CD4-positive, alpha-beta T cell treated with Interleukin-17A for 4 hours (primary cell): Measurements from ENCODE around the gene LEF1.
"Not testable (repeated sequence)": the region's sequence is repeated elsewhere in the genome, so short reads cannot be mapped to it uniquely, and the experiment has no call there.

Experiments used
- DNase-seq: peaks from one replicate; pipeline ENCODE4 v3.0.0-alpha.2; 2020; ENCODE audit warnings: mixed read lengths

LEF1 gene

DNA sequence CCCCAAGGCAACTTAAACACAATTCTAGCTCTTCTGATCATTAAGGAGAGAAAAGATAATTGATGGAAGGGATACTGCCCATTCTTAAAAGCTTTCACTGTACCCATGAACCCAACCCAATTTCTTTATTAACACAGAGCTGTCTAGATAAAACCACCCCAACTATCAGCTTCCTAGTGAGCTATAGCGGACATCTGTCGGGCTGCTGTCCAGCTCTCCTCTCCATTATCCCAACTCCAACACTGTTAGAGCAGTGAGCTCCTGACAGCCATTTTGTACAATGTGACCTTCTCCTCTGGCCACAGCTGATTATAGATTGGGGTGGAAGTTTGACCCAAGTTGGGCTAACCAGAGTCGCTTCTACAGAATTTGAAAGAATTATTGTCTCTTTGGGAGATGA lies 112.9 kb downstream of the LEF1 start:
- DNase-seq: no peak

DNA sequence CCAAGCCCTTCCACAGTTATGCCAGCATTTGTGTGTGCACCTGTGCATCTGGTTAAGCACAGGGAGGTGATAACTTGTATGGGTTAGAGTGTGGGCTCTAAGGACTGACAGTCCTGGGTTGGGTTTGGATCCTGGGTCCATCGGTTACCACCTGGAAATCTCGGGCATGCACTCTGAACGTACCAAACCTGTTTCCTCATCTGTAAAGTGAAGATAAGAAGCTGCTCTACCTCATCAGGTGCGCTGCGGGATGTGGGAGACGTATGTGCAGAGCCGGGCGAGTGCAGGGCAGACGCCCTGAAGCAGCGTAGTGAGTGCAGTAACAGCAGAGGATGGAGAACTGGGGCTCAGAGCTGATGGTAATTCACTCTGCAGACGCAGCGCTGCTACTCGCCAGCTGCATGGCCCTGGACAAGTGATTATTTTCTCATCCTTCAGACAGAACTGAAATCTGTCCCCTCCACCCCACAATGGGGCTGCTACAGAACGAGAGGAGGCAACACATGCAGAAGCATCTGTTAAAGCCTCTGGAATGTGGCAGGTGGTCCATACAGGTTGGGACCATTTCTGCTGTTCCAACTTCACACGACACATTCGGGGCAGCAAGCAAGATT lies 114.6 kb downstream of the LEF1 start:
- peak; percentile 60 for DNase-seq

DNA sequence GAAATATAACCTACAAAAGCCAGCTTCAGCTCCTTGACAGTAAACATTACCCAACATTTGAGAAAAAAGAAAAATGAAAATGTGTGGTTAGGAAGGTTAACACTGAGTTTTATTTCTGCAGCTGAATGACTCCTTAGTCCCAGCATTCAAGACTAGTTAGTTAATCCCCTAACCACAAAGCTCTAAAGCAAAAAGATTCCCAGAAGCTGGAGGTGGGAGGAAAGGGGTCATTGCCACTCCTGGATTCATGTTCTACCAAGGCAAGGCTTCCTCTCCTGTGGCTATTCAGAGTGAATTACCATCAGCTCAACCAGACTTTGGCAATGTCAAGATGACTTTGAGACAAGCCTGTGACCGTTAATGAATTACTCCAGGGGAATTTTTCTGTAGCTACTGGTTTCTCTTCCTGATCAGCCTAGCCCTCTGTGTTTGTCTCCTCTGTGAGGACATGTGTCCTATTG lies 115.5 kb downstream of the LEF1 start:
- DNase-seq: no peak

DNA sequence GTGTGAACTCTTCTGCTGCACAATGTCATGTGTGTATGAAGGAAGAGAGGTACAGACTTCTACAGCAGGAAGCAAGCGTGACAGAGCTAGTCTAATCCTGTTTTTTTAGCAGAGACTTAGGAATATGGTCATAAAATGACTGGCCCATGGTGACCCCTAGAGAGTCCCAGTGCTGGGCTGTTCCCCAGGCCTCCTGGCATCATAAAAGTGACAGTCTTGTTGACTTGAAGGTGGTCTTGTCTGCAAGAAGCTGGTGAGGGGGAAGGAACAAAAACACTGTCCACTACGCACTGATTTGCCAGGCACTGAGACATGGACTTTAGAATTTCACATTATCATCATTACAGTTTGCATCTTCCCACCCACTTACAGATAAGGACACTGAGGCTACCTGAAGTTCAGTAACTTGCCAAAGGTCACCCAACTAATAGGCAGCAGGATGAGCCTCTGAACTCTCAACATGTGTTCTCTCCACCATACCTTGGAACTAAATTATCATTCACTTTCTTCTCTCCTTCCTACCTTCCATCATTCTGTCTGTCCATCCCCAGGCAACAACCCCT lies 116.1 kb downstream of the LEF1 start:
- DNase-seq: no peak

DNA sequence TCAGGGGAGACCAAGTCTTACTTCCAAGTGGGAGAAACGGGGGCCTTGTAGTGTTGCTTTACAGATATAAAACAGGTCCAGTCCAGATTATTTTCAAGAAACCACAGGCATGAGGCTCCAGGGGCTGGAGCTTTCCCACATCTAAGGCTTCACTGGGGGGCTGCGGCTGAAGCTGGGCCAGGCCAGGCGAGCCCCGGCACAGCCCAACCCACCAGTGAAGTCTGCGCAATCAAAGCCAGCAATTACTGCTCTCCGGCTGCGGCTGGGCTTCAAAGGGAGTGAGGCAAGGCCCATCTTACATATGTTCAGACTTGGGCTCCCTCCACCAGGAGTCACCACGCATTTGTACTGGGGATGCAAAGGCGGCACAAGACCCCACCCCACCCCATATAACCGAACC lies 117.4 kb downstream of the LEF1 start:
- peak; percentile 37 for DNase-seq

DNA sequence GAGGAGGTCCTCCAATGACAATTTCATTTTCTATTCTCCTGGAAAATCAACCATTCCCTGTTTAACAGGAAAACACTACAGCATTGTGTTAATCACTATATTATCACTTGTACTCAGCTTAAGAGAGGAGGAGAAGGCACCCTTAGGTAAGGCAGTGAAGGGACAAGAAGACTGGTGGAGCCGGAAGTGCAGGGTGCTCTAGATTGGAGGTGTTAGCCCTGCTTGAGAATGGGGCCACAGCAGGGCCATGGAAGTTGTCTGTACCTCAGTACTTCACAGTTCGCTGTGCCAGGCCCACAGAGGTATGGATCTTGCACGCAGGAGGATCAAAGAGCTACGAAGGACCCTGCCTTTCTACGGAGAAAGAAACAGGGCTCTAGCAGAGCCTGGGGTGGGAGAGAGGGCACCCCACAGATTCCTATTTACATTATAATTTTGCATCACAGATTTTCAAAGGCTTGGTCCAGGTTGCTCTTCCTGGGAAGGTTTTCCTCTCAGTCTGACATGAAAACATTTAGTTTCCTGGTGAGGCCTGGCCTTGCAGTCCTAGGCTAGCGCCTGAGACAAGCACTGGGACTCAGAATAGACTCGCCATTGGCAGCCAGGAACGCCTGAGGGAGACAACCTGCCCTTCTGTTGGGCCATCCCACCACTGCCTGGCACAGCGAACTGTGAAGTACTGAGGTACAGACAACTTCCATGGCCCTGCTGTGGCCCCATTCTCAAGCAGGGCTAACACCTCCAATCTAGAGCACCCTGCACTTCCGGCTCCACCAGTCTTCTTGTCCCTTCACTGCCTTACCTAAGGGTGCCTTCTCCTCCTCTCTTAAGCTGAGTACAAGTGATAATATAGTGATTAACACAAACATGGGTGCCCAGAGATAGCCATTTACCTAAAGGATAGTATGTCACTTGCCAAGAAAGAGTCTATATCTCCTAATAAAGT lies 118.3 kb downstream of the LEF1 start:
- not testable (repeated sequence) for DNase-seq

DNA sequence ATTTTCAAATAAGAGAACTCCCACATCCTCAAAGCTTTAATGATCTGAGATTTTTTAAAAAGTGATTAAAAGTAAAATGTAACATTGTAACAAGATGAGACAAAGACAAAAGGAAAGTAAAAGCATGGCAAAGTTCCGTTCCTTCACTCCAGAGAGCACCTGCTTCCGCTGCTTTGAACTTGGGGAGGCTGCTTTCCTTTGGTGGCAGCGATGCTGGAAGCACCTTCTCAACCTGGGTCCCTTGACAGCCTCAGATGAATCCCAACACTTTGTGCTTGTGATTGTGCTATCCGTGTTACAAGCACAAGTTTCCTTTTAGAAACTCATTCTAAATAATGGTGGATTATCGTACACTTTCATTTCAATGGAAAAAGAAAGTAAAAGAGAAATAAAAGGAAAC lies 119.3 kb downstream of the LEF1 start:
- DNase-seq: peak; percentile 55

DNA sequence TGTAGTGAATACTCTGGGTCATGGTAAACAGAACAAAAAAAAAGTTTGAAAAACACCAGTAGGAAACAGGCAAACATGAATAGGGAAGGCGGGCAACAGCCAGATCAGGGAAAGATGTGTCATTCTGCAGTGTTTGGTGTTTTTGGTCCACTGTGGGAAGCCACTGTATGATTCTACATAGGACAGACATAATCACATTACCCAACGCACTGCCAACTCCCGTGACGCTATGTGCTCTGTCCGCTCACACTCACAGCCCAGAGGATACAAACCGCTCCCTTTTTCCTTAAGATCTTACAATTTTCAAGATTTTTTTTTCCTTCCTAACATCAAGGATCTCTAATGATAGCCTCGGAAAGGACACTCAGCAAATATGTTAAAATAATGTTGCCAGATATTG lies 119.7 kb downstream of the LEF1 start:
- no peak for DNase-seq

DNA sequence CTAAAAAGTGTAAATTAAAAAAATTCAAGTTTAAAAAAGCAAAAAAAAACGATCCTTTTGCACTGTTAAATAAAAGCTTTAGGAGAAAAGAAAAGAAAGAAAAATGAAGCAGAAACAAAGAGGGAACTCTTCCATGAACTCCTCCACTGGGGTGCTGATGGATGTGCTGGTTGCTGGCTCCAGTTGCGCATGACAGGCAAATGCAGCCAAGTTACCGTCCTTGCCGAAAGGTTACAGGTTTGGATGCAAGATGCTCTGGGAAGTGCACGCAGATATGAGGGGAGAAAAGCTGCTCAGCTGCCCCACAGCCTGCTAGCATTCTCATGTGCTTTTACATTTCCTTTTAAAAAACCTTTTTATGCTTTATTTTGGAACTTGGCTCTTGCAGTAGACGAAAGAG lies 120.6 kb downstream of the LEF1 start:
- DNase-seq: no peak

DNA sequence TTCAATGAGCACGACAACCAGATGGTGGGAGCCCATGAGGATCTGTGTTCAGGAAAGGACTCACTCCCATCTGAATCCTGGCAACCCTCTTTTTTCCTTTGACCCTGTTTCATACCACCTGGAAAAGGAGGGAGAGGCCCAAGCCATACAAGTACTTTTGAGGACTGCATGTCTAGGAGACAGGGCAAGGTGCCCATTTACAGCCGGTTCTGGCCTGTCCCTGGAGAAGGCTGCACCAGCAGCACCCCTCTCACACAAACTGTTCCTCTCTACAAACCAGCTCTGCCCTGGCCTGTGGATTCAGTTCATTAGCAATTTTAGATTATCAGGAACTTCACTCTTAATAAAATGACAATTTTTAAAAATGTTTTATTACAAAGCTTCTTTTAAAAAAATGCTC lies 121.5 kb downstream of the LEF1 start:
- DNase-seq: no peak

DNA sequence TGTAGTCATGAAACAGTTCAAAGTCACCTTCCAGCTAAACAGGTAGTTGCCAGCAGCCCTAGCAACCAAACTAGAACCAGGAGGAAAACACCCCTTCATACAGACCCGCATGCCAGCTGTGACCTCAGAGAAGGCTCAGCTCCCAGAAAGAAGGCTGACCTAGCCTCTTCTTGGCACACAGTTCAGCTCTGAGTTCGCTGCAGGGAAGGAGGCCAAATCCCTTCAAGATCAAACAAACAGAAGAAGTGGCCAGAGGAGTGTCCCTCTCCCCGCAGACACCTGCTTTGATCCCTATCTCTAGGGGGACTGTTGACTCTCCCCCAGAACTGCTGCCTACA lies 123.1 kb downstream of the LEF1 start:
- DNase-seq: no peak

DNA sequence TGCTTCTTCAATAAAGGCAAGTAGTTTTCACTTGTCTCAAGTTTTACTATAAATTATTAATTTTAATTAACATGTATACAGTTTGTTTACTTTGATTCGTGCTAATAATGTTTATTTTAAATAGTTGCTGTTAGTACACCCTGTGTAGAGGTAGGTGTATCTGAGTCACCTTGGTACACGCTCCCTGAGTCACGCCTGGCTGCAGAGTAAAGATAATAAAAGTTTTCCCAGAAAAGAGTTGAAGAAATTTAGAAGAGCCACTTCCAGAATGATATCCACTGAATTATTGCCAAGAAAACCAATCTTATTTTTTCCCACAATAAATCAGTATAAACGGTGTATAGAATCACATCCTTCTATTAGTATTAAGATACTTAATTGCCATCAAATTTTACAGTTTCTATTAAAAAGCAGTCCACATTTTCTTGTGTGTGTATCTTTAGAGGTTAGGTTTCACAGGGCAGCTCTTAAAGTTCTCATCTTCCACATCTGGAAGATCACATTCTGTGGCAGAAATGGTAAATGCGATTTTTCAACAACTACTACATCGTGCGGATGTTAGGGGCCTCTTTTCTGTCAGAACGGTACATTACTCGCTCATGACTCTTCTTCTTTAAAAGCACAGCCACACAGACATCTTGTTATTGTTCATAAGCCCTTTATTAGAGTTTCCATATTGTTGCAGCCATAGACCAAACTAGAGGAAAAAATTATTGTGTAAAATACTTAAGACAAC lies 123.6 kb downstream of the LEF1 start:
- DNase-seq: no peak

DNA sequence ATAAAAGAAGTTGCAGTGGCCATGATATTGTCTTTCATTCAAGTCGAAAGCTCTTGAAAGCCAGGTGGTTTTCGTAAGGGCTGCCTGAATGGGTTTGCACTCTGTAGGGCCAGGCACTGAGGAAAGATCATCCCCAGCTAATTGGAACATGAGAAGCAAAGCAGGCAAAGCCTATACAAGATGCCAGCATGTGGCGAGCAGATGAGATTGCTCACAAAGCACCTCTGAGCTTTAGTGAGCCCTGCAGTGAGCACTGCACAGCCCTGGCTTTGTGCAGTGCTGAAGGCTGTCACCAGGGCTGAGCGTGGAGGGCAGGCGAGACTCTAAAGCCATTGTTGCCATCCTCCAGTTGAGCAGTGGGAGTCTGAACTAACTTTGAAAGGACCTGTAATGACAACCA lies 125.2 kb downstream of the LEF1 start:
- DNase-seq: peak; percentile 29

DNA sequence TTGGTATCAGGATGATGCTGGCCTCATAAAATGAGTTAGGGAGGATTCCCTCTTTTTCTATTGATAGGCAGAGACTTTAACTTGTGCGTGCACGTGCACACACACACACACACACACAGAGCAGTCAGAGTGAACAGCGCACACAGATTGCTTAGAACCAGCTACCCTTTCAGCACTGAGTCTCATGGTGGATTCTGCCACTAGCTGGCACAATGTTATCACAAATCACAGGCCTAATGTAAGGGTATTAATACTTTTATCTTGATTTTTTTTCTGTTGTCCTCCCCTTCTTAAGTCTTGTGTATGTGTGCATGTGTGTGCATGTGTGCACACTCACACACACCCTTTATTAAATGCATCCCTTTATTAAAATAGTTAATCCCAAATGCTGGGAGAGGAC lies 125.8 kb downstream of the LEF1 start:
- no peak for DNase-seq

DNA sequence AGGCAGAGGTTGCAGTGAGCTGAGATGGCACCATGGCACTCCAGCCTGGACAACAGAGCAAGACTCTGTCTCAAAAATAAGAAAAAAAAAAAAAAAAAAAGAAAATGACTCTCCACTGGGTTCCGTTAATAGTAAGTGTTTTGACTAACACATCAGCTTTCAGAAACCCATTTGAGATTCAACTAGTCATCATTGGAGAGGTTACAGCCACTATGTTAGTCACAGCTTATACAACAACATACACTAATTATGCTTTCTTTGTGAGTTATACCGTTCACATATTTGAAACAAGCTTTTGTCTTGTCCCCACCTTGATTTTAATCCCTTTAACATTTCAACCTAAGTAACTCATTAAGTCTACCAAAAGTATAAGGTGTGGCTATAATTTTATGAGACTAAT lies 130.8 kb downstream of the LEF1 start:
- no peak for DNase-seq

DNA sequence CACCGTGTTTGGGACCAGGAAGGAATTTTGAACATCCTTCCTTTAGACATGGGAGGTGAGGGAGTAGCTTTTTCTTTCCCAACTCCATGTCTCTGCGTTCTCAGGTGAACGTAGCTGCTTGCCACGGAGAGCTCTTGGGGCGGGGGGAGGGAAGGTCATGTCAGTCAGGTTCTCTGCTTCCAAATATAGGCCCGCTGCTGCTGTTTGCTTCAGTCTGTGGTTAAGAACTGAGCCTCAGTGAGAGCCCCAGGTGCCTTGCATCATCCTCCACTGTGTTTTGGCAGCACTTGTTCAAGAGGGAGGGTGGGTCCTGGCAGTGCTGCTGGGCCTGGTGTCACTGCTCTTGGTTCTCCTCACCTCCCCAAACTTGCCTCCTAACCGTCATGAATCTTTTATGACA lies 132.5 kb downstream of the LEF1 start:
- peak; percentile 82 for DNase-seq

DNA sequence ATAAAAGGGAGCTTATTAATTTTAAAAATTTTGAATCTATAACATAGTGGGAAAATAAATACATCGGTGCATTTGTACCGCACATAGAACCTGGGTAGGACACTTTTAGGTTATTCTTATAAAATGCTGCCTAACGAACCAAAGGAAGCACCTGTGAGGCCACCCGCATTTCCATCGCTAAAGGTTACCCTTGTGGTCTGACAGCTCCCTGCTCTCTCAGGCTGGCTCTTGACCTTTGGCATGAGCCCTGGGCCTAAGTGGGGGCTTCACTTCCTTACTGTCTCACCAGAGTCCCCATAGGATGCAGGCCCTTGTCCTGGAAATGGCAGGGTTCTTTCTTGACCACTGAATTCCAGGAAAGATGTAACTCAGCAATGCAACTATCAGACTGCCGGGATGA lies 133.0 kb downstream of the LEF1 start:
- DNase-seq: peak; percentile 21

DNA sequence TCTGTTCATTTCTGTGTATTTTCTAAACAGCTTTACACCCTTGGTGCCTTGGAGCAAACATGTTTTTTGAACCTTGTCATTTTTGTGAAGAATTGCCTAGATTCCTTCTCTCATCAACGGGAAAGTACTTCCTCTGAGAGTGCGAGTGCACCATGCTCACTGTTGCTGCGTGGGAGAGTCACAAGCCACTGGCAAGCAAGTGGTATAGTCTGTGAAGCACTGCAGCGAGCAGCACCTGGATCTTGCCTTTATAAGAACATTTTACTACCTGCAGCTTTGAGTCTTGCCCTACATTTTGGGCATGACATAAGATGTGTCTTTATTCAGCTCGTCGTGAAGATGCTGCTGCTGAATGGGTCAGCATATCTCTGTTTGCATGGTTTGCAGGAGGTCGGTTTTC lies 134.2 kb downstream of the LEF1 start:
- peak; percentile 61 for DNase-seq

DNA sequence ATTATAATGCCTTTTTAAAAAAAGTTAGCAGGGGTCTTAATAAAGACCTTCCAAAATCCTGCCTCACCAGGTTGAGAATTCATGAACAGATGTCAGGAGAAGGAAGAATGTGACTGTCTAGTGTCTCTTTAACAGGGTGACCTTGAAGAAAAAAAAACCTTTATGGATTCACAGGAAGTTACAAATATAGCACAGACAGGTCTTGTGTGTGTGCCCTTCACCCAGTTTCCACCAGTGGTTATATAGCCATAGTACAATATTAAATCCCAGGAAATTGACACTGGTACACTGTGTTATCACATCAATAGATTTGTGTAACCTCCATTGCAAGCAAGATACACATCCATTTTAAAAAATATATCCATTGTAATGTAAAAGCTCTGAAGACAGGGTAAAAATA lies 135.4 kb downstream of the LEF1 start:
- no peak for DNase-seq

DNA sequence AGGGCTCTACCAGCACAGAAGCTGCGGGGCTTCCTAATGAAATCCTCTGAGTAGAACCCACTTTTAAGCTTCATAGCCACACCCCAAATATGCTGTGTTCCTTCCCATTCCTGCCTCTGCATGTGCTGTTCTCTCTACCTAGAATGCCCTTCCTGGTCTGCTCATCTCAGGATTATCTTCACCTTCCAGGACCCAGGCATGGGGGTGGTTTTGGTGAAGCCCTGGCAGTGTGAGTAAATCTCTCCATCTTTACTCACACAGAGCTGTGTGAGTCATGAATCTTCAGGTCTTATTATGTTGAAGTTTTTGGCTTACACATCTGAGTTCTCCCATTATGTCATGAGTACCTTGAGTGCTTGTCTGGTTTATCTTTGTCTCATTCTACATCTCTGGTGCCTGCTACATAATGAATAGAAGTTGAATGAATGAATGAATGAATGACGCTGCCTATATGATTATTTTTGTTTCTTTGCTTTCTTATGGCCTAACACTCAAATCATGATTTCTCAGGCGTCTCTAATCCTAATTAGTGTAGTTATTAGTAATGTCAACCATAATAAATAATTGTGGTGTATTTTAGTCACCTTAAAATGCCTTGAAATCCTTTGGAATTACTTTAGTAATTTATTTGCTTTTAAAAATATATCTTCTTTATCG lies 137.2 kb downstream of the LEF1 start:
- DNase-seq: peak; percentile 59

DNA sequence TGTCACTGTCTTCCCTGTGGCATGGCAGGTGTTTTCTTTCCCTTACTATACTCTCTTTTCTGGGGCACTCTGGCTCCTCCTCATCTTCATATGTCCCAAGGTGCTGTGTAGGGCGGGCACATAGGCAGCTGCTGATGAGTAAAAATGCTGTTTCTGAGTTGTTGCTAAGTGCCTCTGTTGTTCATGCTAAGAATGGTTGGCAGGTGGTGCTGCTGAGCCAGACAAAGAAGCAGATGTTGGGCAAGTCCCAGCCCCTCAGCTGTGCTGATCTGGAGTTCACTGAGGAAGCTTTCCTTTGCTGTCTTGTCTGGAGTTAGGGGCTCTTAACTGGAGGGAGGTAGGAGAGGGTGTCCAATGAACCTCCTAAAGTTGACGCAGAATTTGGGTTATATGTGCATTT lies 138.4 kb downstream of the LEF1 start:
- peak; percentile 79 for DNase-seq

DNA sequence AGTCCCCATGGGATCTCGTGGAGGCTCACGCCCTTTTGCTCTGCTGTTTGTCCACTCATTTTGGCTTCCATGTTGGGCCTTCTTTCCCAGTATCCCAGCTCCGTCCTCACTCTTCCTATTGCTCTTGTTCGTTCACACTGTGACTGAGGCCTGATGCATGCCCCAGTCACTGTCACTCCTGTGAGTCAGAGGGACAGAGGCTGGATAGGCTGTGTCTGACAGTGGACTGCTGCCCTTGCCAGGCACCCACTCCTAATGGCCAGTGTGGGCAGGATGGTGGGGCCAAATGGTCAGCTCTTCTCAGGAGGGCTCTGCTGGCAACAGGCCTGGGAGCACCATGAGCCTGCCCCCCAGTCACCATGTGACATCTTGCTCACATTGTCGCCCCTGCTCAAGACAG lies 139.0 kb downstream of the LEF1 start:
- no peak for DNase-seq
